DND-41 (cell line): ENCODE results near the gene NKAIN2.

Source experiments
- ATAC-seq: fragments of 200-7000 bp; cut with Tn5 transposase; 3 replicates; pipeline ENCODE4 v1.9.1; 2021; ENCODE audit warnings: low read depth; ENCODE audit not compliant: insufficient read depth
- DNase-seq: peaks from one replicate; pipeline ENCODE4 v3.0.0-alpha.2; 2020
- H2AFZ ChIP-seq: 2 replicates; pipeline ENCODE4 v1.6.0; 2012; ENCODE audit warnings: low read depth, low read length
- H3K27ac ChIP-seq: 2 replicates; pipeline ENCODE4 v1.5.1; 2012; ENCODE audit warnings: low read length, inconsistent platforms
- H3K27me3 ChIP-seq: fragments of 200-600 bp; sonication (generic); 2 replicates; pipeline ENCODE4 v1.6.0; 2012; ENCODE audit warnings: low read length, mild to moderate bottlenecking, inconsistent platforms; ENCODE audit not compliant: insufficient read depth, poor library complexity
- H3K36me3 ChIP-seq: 2 replicates; pipeline ENCODE4 v1.5.1; 2012; ENCODE audit warnings: low read length, inconsistent platforms; ENCODE audit not compliant: insufficient read depth
- H3K4me1 ChIP-seq: 2 replicates; pipeline ENCODE4 v1.5.1; 2012; ENCODE audit warnings: mild to moderate bottlenecking, low read length; ENCODE audit not compliant: insufficient read depth
- H3K4me2 ChIP-seq: 2 replicates; pipeline ENCODE4 v1.6.0; 2012; ENCODE audit warnings: mild to moderate bottlenecking, moderate library complexity, low read length, inconsistent platforms; ENCODE audit not compliant: insufficient read depth
- H3K4me3 ChIP-seq, 2 experiments: fragments of 200-600 bp in 1 of 2; shearing (Covaris generic) in 1 of 2; 2 replicates each; pipeline ENCODE4 v1.5.1; 2012 to 2016; ENCODE audit warnings: inconsistent platforms in 2 of 2, low read length in 2 of 2, mild to moderate bottlenecking in 2 of 2, low read depth in 1 of 2, moderate library complexity in 1 of 2
- H3K79me2 ChIP-seq: 2 replicates; pipeline ENCODE4 v1.6.0; 2012; ENCODE audit warnings: low read length, inconsistent platforms; ENCODE audit not compliant: insufficient read depth
- H3K9ac ChIP-seq: 2 replicates; pipeline ENCODE4 v1.6.0; 2012; ENCODE audit warnings: low read depth, mild to moderate bottlenecking, inconsistent platforms, low read length, moderate library complexity
- H3K9me3 ChIP-seq: 2 replicates; pipeline ENCODE4 v1.5.1; 2012; ENCODE audit warnings: low read length, moderate library complexity, mild to moderate bottlenecking, inconsistent platforms; ENCODE audit not compliant: insufficient read depth, severe bottlenecking
- H4K20me1 ChIP-seq: 2 replicates; pipeline ENCODE4 v1.6.0; 2012; ENCODE audit warnings: low read length; ENCODE audit not compliant: insufficient read depth
- EZH2 ChIP-seq: IDR thresholded peaks from 3 replicates; pipeline ENCODE4 v1.6.1; 2012; ENCODE audit warnings: borderline replicate concordance, low read depth, mild to moderate bottlenecking, moderate library complexity, low read length, inconsistent platforms; ENCODE audit not compliant: severe bottlenecking
- TF ChIP-seq, protein P1 (sequence below): IDR thresholded peaks from 2 replicates; pipeline ENCODE4 v1.5.1; 2012; ENCODE audit warnings: borderline replicate concordance, low read length, moderate library complexity, mild to moderate bottlenecking; ENCODE audit not compliant: poor library complexity, severe bottlenecking; ENCODE audit errors: extremely low read depth

NKAIN2 gene

DNA sequence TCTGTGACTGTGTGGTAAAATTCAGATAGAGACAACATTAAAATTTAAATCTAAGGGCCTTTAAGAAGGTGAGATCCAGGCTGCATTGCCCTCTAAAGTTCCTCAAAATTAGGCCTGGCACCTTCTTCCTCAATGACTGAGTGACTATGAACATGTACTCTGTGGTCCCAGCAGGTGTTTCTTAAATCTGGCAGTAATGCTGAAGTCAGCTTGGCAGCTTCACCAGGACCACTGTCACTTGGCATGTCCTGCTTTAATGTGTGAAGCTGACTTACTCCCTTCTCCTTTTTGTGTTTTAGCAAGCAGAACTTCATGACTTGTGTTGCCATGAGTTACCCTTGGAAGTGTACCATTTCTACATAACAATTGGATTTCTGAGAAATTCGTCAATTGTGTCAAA, 141.7 kb downstream of the NKAIN2 start:
- TF ChIP-seq, protein P1, sequence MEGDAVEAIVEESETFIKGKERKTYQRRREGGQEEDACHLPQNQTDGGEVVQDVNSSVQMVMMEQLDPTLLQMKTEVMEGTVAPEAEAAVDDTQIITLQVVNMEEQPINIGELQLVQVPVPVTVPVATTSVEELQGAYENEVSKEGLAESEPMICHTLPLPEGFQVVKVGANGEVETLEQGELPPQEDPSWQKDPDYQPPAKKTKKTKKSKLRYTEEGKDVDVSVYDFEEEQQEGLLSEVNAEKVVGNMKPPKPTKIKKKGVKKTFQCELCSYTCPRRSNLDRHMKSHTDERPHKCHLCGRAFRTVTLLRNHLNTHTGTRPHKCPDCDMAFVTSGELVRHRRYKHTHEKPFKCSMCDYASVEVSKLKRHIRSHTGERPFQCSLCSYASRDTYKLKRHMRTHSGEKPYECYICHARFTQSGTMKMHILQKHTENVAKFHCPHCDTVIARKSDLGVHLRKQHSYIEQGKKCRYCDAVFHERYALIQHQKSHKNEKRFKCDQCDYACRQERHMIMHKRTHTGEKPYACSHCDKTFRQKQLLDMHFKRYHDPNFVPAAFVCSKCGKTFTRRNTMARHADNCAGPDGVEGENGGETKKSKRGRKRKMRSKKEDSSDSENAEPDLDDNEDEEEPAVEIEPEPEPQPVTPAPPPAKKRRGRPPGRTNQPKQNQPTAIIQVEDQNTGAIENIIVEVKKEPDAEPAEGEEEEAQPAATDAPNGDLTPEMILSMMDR, result no peak
- no peak for TF ChIP-seq EZH2
- no peak overlapping the region for H3K4me3 ChIP-seq
- no peak overlapping the region for H3K27ac ChIP-seq
- no peak overlapping the region for H3K9ac ChIP-seq
- no peaks in the 10 kb centered on the region for H3K9me3 ChIP-seq
- no peaks in the 10 kb centered on the region for H4K20me1 ChIP-seq
- H3K4me1 ChIP-seq, result no peaks in the 10 kb centered on the region
- no peaks in the 10 kb centered on the region for H3K36me3 ChIP-seq
- H2AFZ ChIP-seq, result no peak overlapping the region
- H3K79me2 ChIP-seq, result no peaks in the 10 kb centered on the region
- H3K27me3 ChIP-seq, result no peaks in the 10 kb centered on the region
- H3K4me2 ChIP-seq, result no peak overlapping the region
- ATAC-seq, result no peak
- no peak for DNase-seq

DNA sequence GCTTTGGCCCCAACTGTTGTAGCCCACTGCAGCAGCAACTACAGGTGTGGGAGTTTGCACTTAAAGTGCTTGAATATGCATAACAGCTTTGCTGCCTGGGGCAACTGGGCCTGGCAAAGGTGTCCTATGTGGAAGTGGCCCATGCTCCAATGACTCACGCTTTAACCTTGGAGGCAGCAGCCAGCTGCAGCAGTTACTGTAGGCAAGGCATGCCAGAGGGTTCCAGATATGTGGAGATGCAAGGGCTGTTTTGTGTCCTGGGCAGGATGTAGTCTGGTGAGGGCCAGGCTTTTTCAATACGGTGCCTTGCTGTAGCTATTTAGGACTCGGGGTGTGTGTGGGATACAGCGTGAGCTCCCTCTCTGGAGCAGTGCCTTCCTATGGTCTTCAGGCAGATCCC, 150.3 kb downstream of the NKAIN2 start:
- Histone ChIP-seq H3K4me2 (no peak overlapping the region), H3K4me3 (no peak overlapping the region), H3K27ac (no peak overlapping the region), H3K27me3 (no peaks in the 10 kb centered on the region), H3K9ac (no peak overlapping the region), H3K36me3 (no peaks in the 10 kb centered on the region), H3K4me1 (no peaks in the 10 kb centered on the region), H2AFZ (no peak overlapping the region), H4K20me1 (no peaks in the 10 kb centered on the region), H3K79me2 (no peaks in the 10 kb centered on the region), H3K9me3 (no peaks in the 10 kb centered on the region)
- DNase-seq, result no peak
- TF ChIP-seq, protein P1, result no peak
- no peak for TF ChIP-seq EZH2
- ATAC-seq, result no peak

DNA sequence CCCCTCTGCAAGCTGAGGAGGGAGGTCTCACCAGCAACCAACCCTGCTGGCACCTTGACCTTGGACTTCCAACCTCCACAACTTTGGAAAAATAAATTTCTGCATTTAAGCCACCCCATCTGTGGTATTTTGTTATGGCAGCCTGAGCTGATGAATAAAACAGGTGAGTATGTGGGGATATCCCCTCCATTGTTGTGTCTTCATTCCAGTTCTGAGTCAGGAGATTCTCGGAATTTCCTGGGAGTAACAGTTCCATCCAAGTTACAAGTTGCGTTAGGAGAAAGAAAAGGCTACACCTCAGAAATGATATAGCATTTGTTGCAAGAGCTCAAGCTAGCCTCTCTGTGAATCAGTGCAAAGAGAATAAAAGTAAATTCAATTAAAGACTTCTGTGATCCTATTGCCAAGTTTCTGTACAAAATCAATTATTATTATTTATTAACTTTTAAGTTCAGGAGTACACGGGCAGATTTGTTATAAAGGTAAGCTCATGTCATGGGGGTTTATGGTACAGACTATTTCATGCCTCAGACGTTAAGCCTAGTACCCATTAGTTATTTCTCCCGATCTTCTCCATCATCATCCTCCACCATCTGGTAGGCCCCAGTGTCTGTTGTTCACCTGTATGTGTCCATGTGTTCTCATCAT, 153.0 kb downstream of the NKAIN2 start:
- H3K79me2 ChIP-seq, result no peaks in the 10 kb centered on the region
- no peaks in the 10 kb centered on the region for H4K20me1 ChIP-seq
- no peaks in the 10 kb centered on the region for H3K4me1 ChIP-seq
- TF ChIP-seq EZH2, result no peak
- TF ChIP-seq, protein P1, result no peak
- no peak for DNase-seq
- H3K4me2 ChIP-seq, result no peak overlapping the region
- no peaks in the 10 kb centered on the region for H3K36me3 ChIP-seq
- no peaks in the 10 kb centered on the region for H3K27me3 ChIP-seq
- H2AFZ ChIP-seq, result no peak overlapping the region
- no peak overlapping the region for H3K27ac ChIP-seq
- no peaks in the 10 kb centered on the region for H3K9me3 ChIP-seq
- ATAC-seq, result no peak
- no peak overlapping the region for H3K9ac ChIP-seq
- H3K4me3 ChIP-seq, result no peak overlapping the region
